Aorta (tissue), 5 donors: ENCODE measurements around the gene PTPRM. TPM values are rescaled to one million over a fixed set of nuclear protein-coding genes. Genes with fewer than 3 reads are reported as not detected.

Experiments used
- ATAC-seq: fragments of 200-7000 bp; cut with Tn5 transposase; one replicate; pipeline ENCODE4 v1.9.1; 2022; ENCODE audit warnings: moderate library complexity; ENCODE audit not compliant: low FRiP score
- DNase-seq, 2 donors: peaks; one replicate each; pipeline ENCODE4 v3.0.0-alpha.2; 2020
- H3K27ac ChIP-seq, 2 donors: one replicate each; pipeline ENCODE4 v1.5.1; 2013; ENCODE audit warnings: low read length in 2 of 2, mild to moderate bottlenecking in 2 of 2, moderate library complexity in 2 of 2, control low read depth in 1 of 2, inconsistent platforms in 1 of 2, low read depth in 1 of 2
- H3K27me3 ChIP-seq, 2 donors: one replicate each; pipeline ENCODE4 v1.6.1; 2013; ENCODE audit warnings: control low read depth in 1 of 2, low read length in 1 of 2, mild to moderate bottlenecking in 1 of 2, moderate library complexity in 1 of 2; ENCODE audit not compliant: insufficient read depth in 2 of 2, control insufficient read depth in 1 of 2
- H3K36me3 ChIP-seq, 2 donors: one replicate each; pipeline ENCODE4 v1.6.1; 2013; ENCODE audit warnings: control low read depth in 1 of 2, low read length in 1 of 2, mild to moderate bottlenecking in 1 of 2; ENCODE audit not compliant: insufficient read depth in 2 of 2, control insufficient read depth in 1 of 2
- H3K4me1 ChIP-seq, 2 donors: one replicate each; pipeline ENCODE4 v1.6.1; 2013; ENCODE audit warnings: low read length in 2 of 2, control low read depth in 1 of 2, mild to moderate bottlenecking in 1 of 2, moderate library complexity in 1 of 2; ENCODE audit not compliant: insufficient read depth in 2 of 2, control insufficient read depth in 1 of 2
- H3K4me3 ChIP-seq, 2 donors: one replicate each; pipeline ENCODE4 v1.5.1; 2013; ENCODE audit warnings: low read length in 2 of 2, control low read depth in 1 of 2, mild to moderate bottlenecking in 1 of 2
- H3K9me3 ChIP-seq: one replicate; pipeline ENCODE4 v1.6.1; 2013; ENCODE audit warnings: mild to moderate bottlenecking, low read length; ENCODE audit not compliant: control insufficient read depth
- WGBS, 2 donors: extraction: QIAGEN DNeasy Blood & Tissue Kit; methylation state at CpG; one replicate each; pipeline ENCODE4 v1.1.7; 2013; 5-methylcytosine and 5-hydroxymethylcytosine counted together
- intact Hi-C, 2 donors: fragments of 100-400 bp; cut with DNase I; formaldehyde crosslinking; loops; one replicate each; pipeline versions ENCODE4 v1.14.2 to v1.15.0; 2022
- polyA plus RNA-seq, 2 donors: library from polyadenylated mRNA; stranded (reverse); fragments of 200-250 nt; gene quantifications; one replicate each; pipeline ENCODE4 v1.2.3, GENCODE V29; 2013
- total RNA-seq, 2 donors: library from RNA; stranded (reverse); fragmentation: NEBNext Ultra II Directional; extraction: Animal tissue kit (Norgen Biotek cat#: 25700); gene quantifications; one replicate each; pipeline ENCODE4 v1.2.1, GENCODE V29; 2021
- donor health status: healthy with polysubstance abuse.
- donor health status: Bipolar disorder and iron deficiency.
- donor health status: DM: no; HTN: no; CAD: no.
- donor health status: DM: no; HTN: no; CAD: no.
- donor health status: DM: yes; HTN: yes; CAD: no.

Gene PTPRM
- total and polyA plus RNA-seq, 4 donors, result 10.6 to 98.9 (median 65.6) TPM

- DNase-seq, result no peak
- peaks cover 6 to 9% of the 10 kb centered on the region in 2 donors for H3K4me1 ChIP-seq
- no peaks in the 10 kb centered on the region for H3K9me3 ChIP-seq
- 33 to 36% methylated on average over 6 of the region's 6 CpGs for WGBS, 2 donors
- no peaks in the 10 kb centered on the region for H3K36me3 ChIP-seq
- ATAC-seq, result no peak
- intact Hi-C loops, result no loop called here
- H3K27me3 ChIP-seq, result no peaks in the 10 kb centered on the region
- H3K27ac ChIP-seq, result no peak overlapping the region
- H3K4me3 ChIP-seq, result no peak overlapping the region
Observed at GRCh38 chr18:7657050-7657449, 89.9 kb downstream of the PTPRM start.

GRCh38 chr18:7657937-7658336, 90.8 kb downstream of the PTPRM start:
- Histone ChIP-seq H3K4me1 (peaks cover 6 to 9% of the 10 kb centered on the region in 2 donors), H3K27me3 (no peaks in the 10 kb centered on the region), H3K36me3 (no peaks in the 10 kb centered on the region), H3K4me3 (no peak overlapping the region), H3K9me3 (no peaks in the 10 kb centered on the region), H3K27ac (no peak overlapping the region)
- 94 to 100% methylated on average over 2 of the region's 2 CpGs for WGBS, 2 donors
- no peak for ATAC-seq
- no peak for DNase-seq
- intact Hi-C loops, result no loop called here

DNA sequence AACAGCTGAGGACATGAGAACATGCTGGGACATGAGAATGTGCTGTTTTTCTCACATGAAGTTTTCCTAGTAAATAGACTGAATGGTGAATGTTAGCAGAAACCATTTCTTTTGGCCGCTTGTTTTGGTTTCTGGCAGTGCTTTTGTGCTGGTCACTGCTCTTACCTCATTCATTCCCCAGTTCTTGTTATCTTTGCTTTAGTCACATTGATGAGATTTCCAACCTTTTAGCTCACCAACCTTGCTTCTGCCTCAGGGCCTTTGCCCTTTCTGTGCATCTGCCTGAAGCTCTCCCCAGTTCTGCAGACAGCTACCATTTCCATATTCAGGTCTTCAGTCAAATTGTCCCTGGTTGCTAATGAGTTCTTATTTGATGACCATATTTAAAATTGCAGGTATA, 91.6 kb downstream of the PTPRM start:
- no peaks in the 10 kb centered on the region for H3K27me3 ChIP-seq
- no peak overlapping the region for H3K4me3 ChIP-seq
- peaks cover 6 to 9% of the 10 kb centered on the region in 2 donors for H3K4me1 ChIP-seq
- H3K9me3 ChIP-seq, result no peaks in the 10 kb centered on the region
- no peak overlapping the region for H3K27ac ChIP-seq
- intact Hi-C loops, result no loop called here
- DNase-seq, result no peak
- H3K36me3 ChIP-seq, result no peaks in the 10 kb centered on the region
- WGBS, 2 donors, result 27 to 48% methylated on average over 1 of the region's 1 CpG
- no peak for ATAC-seq

- WGBS, 2 donors, result 92 to 100% methylated on average over 1 of the region's 1 CpG
- Histone ChIP-seq H3K4me1 (peaks cover 6 to 9% of the 10 kb centered on the region in 2 donors), H3K27ac (no peak overlapping the region), H3K4me3 (no peak overlapping the region), H3K27me3 (no peaks in the 10 kb centered on the region), H3K9me3 (no peaks in the 10 kb centered on the region), H3K36me3 (no peaks in the 10 kb centered on the region)
- intact Hi-C loops, result no loop called here
- ATAC-seq, result no peak
- DNase-seq, result no peak
Observed at GRCh38 chr18:7661207-7661606, 94.1 kb downstream of the PTPRM start.

- Histone ChIP-seq H3K27me3 (no peaks in the 10 kb centered on the region), H3K4me1 (peaks cover 0 to 2% of the 10 kb centered on the region in 2 donors), H3K27ac (no peak overlapping the region), H3K9me3 (no peaks in the 10 kb centered on the region), H3K4me3 (no peak overlapping the region), H3K36me3 (no peaks in the 10 kb centered on the region)
- no peak for DNase-seq
- WGBS, 2 donors, result 90 to 100% methylated on average over 2 of the region's 2 CpGs
- intact Hi-C loops, result no loop called here
- no peak for ATAC-seq
Observed at GRCh38 chr18:7662866-7663265, 95.8 kb downstream of the PTPRM start.

DNA sequence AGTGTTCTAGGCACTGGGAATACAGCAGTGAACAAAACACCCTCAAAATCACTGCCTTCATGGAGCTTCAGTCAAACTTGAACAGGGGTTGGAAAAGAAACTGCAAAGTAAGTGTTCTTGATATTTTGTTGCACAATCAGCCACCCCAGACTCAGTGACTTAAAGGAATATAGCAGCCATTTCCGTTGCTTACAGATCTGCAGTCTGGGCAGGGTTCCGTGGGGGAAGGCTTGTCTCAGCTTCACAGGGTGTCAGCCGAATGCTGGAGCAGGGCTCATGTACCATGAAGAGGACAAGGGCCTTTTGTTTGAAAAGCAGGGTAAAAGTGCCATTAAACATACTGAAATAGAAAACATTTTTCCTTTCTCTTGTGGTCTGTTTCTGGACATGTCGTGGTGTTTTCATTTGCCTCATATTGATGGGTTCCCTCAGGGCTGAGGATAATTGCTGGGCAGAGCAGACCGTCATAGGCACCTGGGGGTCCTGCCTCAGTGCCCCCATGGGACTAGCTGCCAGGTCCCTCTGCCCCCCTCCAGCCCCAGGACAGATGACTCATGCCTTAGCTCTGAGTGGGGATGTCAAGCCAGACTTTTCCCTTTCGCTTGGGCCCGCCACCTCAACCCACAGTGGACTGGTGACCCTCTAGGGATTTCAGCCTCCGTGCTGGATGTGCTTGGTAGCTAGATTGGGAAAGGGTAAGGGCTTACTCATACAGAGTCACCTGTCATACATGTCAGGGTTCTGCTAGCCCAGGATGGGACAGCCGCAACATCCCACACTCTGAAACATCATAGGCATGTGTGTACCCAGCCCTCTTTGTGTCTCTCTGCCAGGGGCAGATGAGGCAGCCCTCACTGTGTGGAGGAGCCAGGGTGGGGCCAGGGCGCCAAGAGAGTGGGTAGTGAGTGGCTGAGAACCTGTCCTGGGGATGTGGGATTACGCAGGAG, 96.5 kb downstream of the PTPRM start:
- no peak for ATAC-seq

DNA sequence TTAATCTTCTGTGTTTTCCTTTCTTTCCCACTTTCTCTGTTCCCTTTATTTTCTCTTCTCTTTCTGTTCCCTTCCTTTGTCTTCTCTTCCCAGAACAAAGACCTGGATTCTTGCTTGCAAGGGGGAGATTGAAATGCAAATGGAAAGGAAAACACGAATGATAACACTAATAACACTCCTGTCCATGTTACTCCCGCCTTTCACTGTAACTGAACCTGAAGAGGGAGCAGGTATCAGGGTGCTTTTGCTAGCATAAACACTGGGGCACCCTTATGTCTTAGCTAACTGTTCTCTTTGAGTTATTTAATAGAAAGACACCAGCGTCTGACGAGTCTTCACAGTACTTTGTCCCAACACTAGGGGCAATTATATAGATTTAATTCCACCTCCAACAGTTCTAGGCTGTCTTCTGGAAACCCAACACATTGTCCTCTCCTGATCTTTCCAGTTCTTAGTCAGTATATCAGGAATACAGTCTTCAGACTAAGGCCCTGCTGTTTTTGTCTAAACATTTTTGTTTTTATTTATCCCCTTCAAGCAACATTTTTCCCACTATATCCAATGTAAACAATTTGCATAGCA, 99.2 kb downstream of the PTPRM start:
- H3K4me1 ChIP-seq, result peaks cover 0 to under 1% of the 10 kb centered on the region in 2 donors
- intact Hi-C loops, result no loop called here
- no peak for DNase-seq
- no peak overlapping the region for H3K27ac ChIP-seq
- H3K4me3 ChIP-seq, result no peak overlapping the region
- H3K27me3 ChIP-seq, result no peaks in the 10 kb centered on the region
- 88 to 91% methylated on average over 4 of the region's 4 CpGs for WGBS, 2 donors
- H3K36me3 ChIP-seq, result no peaks in the 10 kb centered on the region
- H3K9me3 ChIP-seq, result no peaks in the 10 kb centered on the region
- no peak for ATAC-seq

More for the DNA sequence above, 96.5 kb downstream of the PTPRM start:
- Histone ChIP-seq H3K4me3 (no peak overlapping the region), H3K27me3 (no peaks in the 10 kb centered on the region), H3K9me3 (no peaks in the 10 kb centered on the region), H3K4me1 (peaks cover 0 to 2% of the 10 kb centered on the region in 2 donors), H3K36me3 (no peaks in the 10 kb centered on the region), H3K27ac (no peak overlapping the region)
- intact Hi-C loops, result no loop called here
- WGBS, 2 donors, result 94 to 95% methylated on average over 11 of the region's 11 CpGs
- DNase-seq, result no peak

DNA sequence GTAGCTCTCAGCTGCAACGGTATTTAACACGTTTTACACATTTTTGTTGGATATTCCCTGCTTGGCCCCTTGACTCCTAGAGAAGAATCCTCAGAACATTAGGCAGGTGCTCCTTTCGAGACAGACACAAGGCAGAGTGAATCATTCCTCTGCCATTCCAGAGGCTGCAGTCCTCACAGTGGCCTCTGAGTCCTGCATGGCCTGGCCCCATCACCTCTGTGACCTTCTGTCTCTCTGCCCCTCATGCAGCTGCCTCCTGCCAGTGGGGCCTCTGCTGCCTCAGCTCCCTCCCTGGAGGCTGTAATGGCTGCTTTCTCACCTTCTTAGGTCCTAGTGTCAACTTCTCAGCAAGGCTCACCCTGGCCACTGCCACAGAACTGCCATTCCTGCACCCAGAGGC, 101.3 kb downstream of the PTPRM start:
- Histone ChIP-seq H3K9me3 (no peaks in the 10 kb centered on the region), H3K27ac (no peak overlapping the region), H3K4me1 (no peaks in the 10 kb centered on the region), H3K27me3 (no peaks in the 10 kb centered on the region), H3K4me3 (no peak overlapping the region), H3K36me3 (no peaks in the 10 kb centered on the region)
- intact Hi-C loops, result no loop called here
- ATAC-seq (no peak), DNase-seq (no peak)
- 97 to 100% methylated on average over 3 of the region's 3 CpGs for WGBS, 2 donors

DNA sequence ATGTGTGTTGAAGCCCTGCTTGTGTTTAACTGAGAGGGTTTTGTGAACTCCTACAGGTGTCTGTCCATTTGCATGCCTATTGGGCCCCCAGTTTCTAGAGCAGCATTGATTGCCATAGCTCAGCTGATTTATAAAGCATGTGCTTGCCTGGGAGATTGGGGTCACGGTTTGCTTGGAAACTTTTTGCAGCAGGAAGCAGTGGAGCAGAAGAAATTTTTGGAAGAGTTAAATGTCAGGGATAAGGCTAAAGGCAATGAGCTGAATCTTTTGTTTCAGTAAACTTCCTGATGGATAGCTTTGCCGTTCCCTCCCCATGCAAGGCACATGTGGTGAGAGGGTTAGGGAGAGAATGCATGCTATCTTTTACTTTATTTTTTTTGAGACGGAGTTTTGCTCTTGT, 102.2 kb downstream of the PTPRM start:
- WGBS, 2 donors, result 64 to 78% methylated on average over 3 of the region's 3 CpGs
- no peaks in the 10 kb centered on the region for H3K9me3 ChIP-seq
- intact Hi-C loops, result no loop called here
- H3K4me1 ChIP-seq, result no peaks in the 10 kb centered on the region
- H3K27me3 ChIP-seq, result no peaks in the 10 kb centered on the region
- no peak overlapping the region for H3K4me3 ChIP-seq
- no peak overlapping the region for H3K27ac ChIP-seq
- no peaks in the 10 kb centered on the region for H3K36me3 ChIP-seq
- ATAC-seq (no peak), DNase-seq (no peak)
